K562 (cell line): ENCODE results near the gene SSBP1. TPM values are rescaled to one million over a fixed set of nuclear protein-coding genes. Genes with fewer than 3 reads are reported as not detected.
"Not testable (repeated sequence)": the region's sequence is repeated elsewhere in the genome, so short reads cannot be mapped to it uniquely, and the experiment has no call there.

Source experiments
- ATAC-seq: fragments of 200-7000 bp; cut with Tn5 transposase; 3 replicates; pipeline ENCODE4 v1.9.1; 2020; ENCODE audit warnings: moderate library complexity
- BruUV-seq: library from RNA; stranded (reverse); fragments of 400-500 nt; replicated peaks from 2 replicates; lab custom pipeline; 2021; lab: Mats Ljungman, UMichigan
- CTCF ChIA-PET: fragments of 300-600 bp; formaldehyde crosslinking; extraction: SDS; loops from one replicate; lab custom pipeline; 2021; ENCODE audit warnings: low intra/inter-chr PET ratio; lab: Yijun Ruan, JAX
- POLR2A ChIA-PET: fragments of 300-600, 350-650 bp; sonication (Branson Sonifier 250); formaldehyde crosslinking; extraction: SDS; loops from one replicate; lab custom pipeline; 2021; ENCODE audit warnings: antibody characterized with exemption, inconsistent platforms; lab: Yijun Ruan, JAX
- DNase-seq, 4 experiments: peaks; one replicate each; pipeline versions ENCODE4 v3.0.0 to v3.0.0-alpha.2; 2011 to 2018; ENCODE audit warnings: low spot score in 3 of 4, mixed read lengths in 3 of 4; ENCODE audit errors: extremely low read depth in 1 of 4
- FAIRE-seq: peaks from 2 replicates; lab custom pipeline; 2011; peaks lifted over from hg19 to GRCh38; lab: Jason Lieb, UNC
- H2AFZ ChIP-seq: 2 replicates; pipeline ENCODE4 v1.6.0; 2011; ENCODE audit warnings: low read depth, low read length, control low read depth, inconsistent platforms
- H3K27ac ChIP-seq: fragments of 200-600 bp; 3 replicates; pipeline ENCODE4 v1.8.0; 2011; ENCODE audit warnings: low read depth, mild to moderate bottlenecking, control low read depth, inconsistent platforms, low read length, moderate library complexity, mixed read lengths; ENCODE audit errors: extremely low read depth
- H3K27me3 ChIP-seq, 2 experiments: fragments of 300-600 bp in 1 of 2; 2 replicates in 1 of 2; 3 replicates in 1 of 2; pipeline versions ENCODE4 v1.6.0 to v1.8.0; 2011; ENCODE audit warnings: inconsistent platforms in 2 of 2, low read length in 2 of 2, mild to moderate bottlenecking in 1 of 2, mixed read lengths in 1 of 2, moderate library complexity in 1 of 2; ENCODE audit not compliant: control insufficient read depth in 2 of 2, insufficient read depth in 2 of 2
- H3K36me3 ChIP-seq: fragments of 300-600 bp; 3 replicates; pipeline ENCODE4 v1.8.0; 2011; ENCODE audit warnings: mild to moderate bottlenecking, low read length, inconsistent platforms; ENCODE audit not compliant: control insufficient read depth, insufficient read depth
- H3K4me1 ChIP-seq, 2 experiments: fragments of 200-600 bp in 1 of 2; replicated peaks in 1 of 2; 2 replicates in 1 of 2; 3 replicates in 1 of 2; pipeline versions ENCODE4 v1.5.1 to v1.8.0; 2011; ENCODE audit warnings: inconsistent platforms in 2 of 2, low read length in 2 of 2, mild to moderate bottlenecking in 1 of 2, mixed read lengths in 1 of 2, moderate library complexity in 1 of 2; ENCODE audit not compliant: control insufficient read depth in 2 of 2, insufficient read depth in 2 of 2
- H3K4me2 ChIP-seq: 2 replicates; pipeline ENCODE4 v1.6.1; 2011; ENCODE audit warnings: low read length, control low read depth, inconsistent platforms, mixed read lengths; ENCODE audit not compliant: insufficient read depth
- H3K4me3 ChIP-seq: fragments of 200-600 bp; sonication (generic), shearing (Covaris generic); 2 replicates; pipeline ENCODE4 v1.5.1; 2016; ENCODE audit warnings: control low read depth, inconsistent platforms
- H3K79me2 ChIP-seq: fragments of 200-600 bp; 3 replicates; pipeline ENCODE4 v1.8.0; 2011; ENCODE audit warnings: low read length, inconsistent platforms; ENCODE audit not compliant: control insufficient read depth, insufficient read depth
- H3K9ac ChIP-seq, 2 experiments: 2 replicates each; pipeline versions ENCODE4 v1.6.0 to v1.6.1; 2011; ENCODE audit warnings: low read depth in 2 of 2, low read length in 2 of 2, control low read depth in 1 of 2, inconsistent platforms in 1 of 2, mild to moderate bottlenecking in 1 of 2, mixed read lengths in 1 of 2; ENCODE audit not compliant: insufficient read depth in 1 of 2
- H3K9me1 ChIP-seq: one replicate; pipeline ENCODE4 v1.6.0; 2011; ENCODE audit warnings: inconsistent platforms, mild to moderate bottlenecking, low read length, moderate library complexity; ENCODE audit not compliant: control insufficient read depth, insufficient read depth
- H3K9me3 ChIP-seq: replicated peaks from 2 replicates; pipeline ENCODE4 v1.5.1; 2011; ENCODE audit warnings: low read depth, low read length, inconsistent platforms; ENCODE audit not compliant: control insufficient read depth, insufficient read depth
- H4K20me1 ChIP-seq: replicated peaks from 2 replicates; pipeline ENCODE4 v1.6.1; 2011; ENCODE audit warnings: low read length, inconsistent platforms, mixed read lengths; ENCODE audit not compliant: control insufficient read depth, insufficient read depth
- BCOR ChIP-seq: fragments of 450-650 bp; IDR thresholded peaks from 2 replicates; pipeline ENCODE4 v1.6.1; 2016
- BMI1 ChIP-seq: fragments of 150-350 bp; IDR thresholded peaks from 2 replicates; pipeline ENCODE4 v1.6.1; 2014; ENCODE audit warnings: low read length
- ESRRB ChIP-seq: fragments of 250-450 bp; sonication (Bioruptor Pico); IDR thresholded peaks from 2 replicates; pipeline ENCODE4 v1.5.0; 2020; ENCODE audit warnings: mild to moderate bottlenecking, moderate library complexity, borderline replicate concordance
- EZH2 ChIP-seq: IDR thresholded peaks from 2 replicates; pipeline ENCODE4 v1.6.1; 2012; ENCODE audit warnings: low read depth, mild to moderate bottlenecking, inconsistent platforms, low read length, borderline replicate concordance
- FOXA1 ChIP-seq: fragments of 450-650 bp; IDR thresholded peaks from 2 replicates; pipeline ENCODE4 v1.6.1; 2016; ENCODE audit warnings: mild to moderate bottlenecking, borderline replicate concordance
- NBN ChIP-seq: fragments of 450-650 bp; IDR thresholded peaks from 2 replicates; pipeline ENCODE4 v1.6.1; 2016; ENCODE audit warnings: low read depth, mild to moderate bottlenecking
- NFIC ChIP-seq: fragments of 450-650 bp; IDR thresholded peaks from 2 replicates; pipeline ENCODE4 v1.6.1; 2017; ENCODE audit warnings: mild to moderate bottlenecking, inconsistent platforms
- NFIX ChIP-seq: fragments of 250-450 bp; sonication (Bioruptor Pico); IDR thresholded peaks from 2 replicates; pipeline ENCODE4 v1.4.0; 2020; ENCODE audit warnings: low read depth, mild to moderate bottlenecking, moderate library complexity
- ZBTB2 ChIP-seq: fragments of 450-650 bp; IDR thresholded peaks from 2 replicates; pipeline ENCODE4 v1.6.1; 2016; ENCODE audit warnings: antibody characterized with exemption
- ZNF644 ChIP-seq: fragments of 200-800 bp; sonication (Bioruptor generic); IDR thresholded peaks from 2 replicates; pipeline ENCODE4 v1.6.1; 2016; ENCODE audit warnings: low read depth, missing genetic modification characterization, missing compliant biosample characterization
- ZNF668 ChIP-seq: fragments of 250-450 bp; sonication (Bioruptor Pico); IDR thresholded peaks from 2 replicates; pipeline ENCODE4 v1.8.0; 2022; ENCODE audit warnings: mild to moderate bottlenecking, inconsistent platforms
- ZSCAN32 ChIP-seq: fragments of 450-650 bp; formaldehyde crosslinking; IDR thresholded peaks from 2 replicates; pipeline ENCODE4 v1.4.0; 2020; ENCODE audit warnings: mild to moderate bottlenecking, moderate library complexity
- WGBS: fragments of 100-300 bp; shearing (Covaris generic); methylation state at CpG from one replicate; pipeline ENCODE4 v1.1.6; 2016; ENCODE audit warnings: low coverage, mixed read lengths; ENCODE audit not compliant: insufficient coverage; ENCODE audit errors: missing lambda C conversion rate; 5-methylcytosine and 5-hydroxymethylcytosine counted together
- in situ Hi-C: fragments of 300-500 bp; cut with MboI; formaldehyde crosslinking; loops from 4 replicates; pipeline ENCODE4 v1.15.0; 2018; ENCODE audit warnings: inconsistent platforms, mixed read lengths
- intact Hi-C: fragments of 100-400 bp; cut with micrococcal nuclease; formaldehyde crosslinking; loops from 2 replicates; pipeline ENCODE4 v1.14.2; 2022
- polyA plus RNA-seq, 8 experiments: library from polyadenylated mRNA; depleted of rRNA in 4 of 8; stranded (reverse) in 5 of 8; unstranded in 3 of 8; fragments of >200 nt; fragmentation: Nextera tagmentation in 2 of 8; fragmentation: Illumina TruSeq in 1 of 8; extraction: Ambion mirVana in 2 of 8; extraction: Trizol in 1 of 8; gene quantifications; 2 replicates each; pipeline versions ENCODE4 v1.2.1 to v1.2.3, GENCODE V29; 2011 to 2014; ENCODE audit warnings: inconsistent platforms in 1 of 8, missing spikeins in 1 of 8
- total RNA-seq, 7 experiments: library from RNA; depleted of rRNA in 6 of 7; stranded (reverse); fragments of >200 nt in 6 of 7; fragmentation: Illumina TruSeq in 2 of 7; extraction: Trizol in 2 of 7; gene quantifications; 2 replicates each; pipeline versions ENCODE4 v1.2.1 to v1.2.3, GENCODE V29; 2011 to 2021; ENCODE audit warnings: low replicate concordance in 1 of 7
- TF ChIP-seq, protein P1 (sequence below), 2 experiments: IDR thresholded peaks in 1 of 2; conservative IDR thresholded peaks in 1 of 2; 2 replicates each; pipeline ENCODE4 v1.6.1; 2016; ENCODE audit warnings: low read depth in 2 of 2, mild to moderate bottlenecking in 1 of 2, missing compliant biosample characterization in 1 of 2, missing genetic modification characterization in 1 of 2, moderate library complexity in 1 of 2

SSBP1 gene
- total and polyA plus RNA-seq, 9 of the 15 experiments (the other 6 are each of a cell fraction or from before 2014, with no cell fraction given), result 404 to 1,996 (median 835) TPM

GRCh38 chr7:141770083-141770583, 32.0 kb downstream of the SSBP1 start:
- H3K4me2 ChIP-seq, BruUV-seq, FAIRE-seq, H3K36me3 ChIP-seq, DNase-seq, H3K9ac ChIP-seq, H3K27me3 ChIP-seq, intact Hi-C loops, CTCF ChIA-PET, ATAC-seq, H3K27ac ChIP-seq, H4K20me1 ChIP-seq, H3K4me1 ChIP-seq, H3K9me1 ChIP-seq, H3K4me3 ChIP-seq, in situ Hi-C loops, H2AFZ ChIP-seq, H3K9me3 ChIP-seq, H3K79me2 ChIP-seq: not testable (repeated sequence)
- 94% methylated on average over 3 of the region's 3 CpGs for WGBS
- TF ChIP-seq NFIX (CRISPR knock-in tag) (peak; percentile 56), BCOR (0 out of 2 replicates have a peak, but pooled peaks have one; percentile 31), NFIC (peak; percentile 82)
- POLR2A ChIA-PET, result interaction anchor here (0.7 to 1.5 kb wide), 2 partner anchors 9 to 16 kb away, joined by 3 read pairs; no protein-coding TSS in a partner anchor

- ChIA-PET CTCF (no interaction called here), POLR2A (no interaction called here)
- Histone ChIP-seq H3K9me1 (no peaks in the 10 kb centered on the region), H3K27me3 (no peaks in the 10 kb centered on the region), H3K36me3 (peaks cover 42% of the 10 kb centered on the region), H3K4me3 (no peak within 1 kb of the TSS), H2AFZ (no peak within 1 kb of the TSS), H4K20me1 (no peaks in the 10 kb centered on the region), H3K4me1 (no peaks in the 10 kb centered on the region), H3K9me3 (no peaks in the 10 kb centered on the region), H3K27ac (no peak within 1 kb of the TSS), H3K9ac (no peak within 1 kb of the TSS), H3K4me2 (no peak within 1 kb of the TSS), H3K79me2 (no peaks in the 10 kb centered on the region)
- ATAC-seq (no peak), FAIRE-seq (no peak), DNase-seq (no peak)
- intact Hi-C loops, result no loop called here
- 87% methylated on average over 1 of the region's 1 CpG for WGBS
- in situ Hi-C loops, result no loop called here
- BruUV-seq, result no TSS peak
- TF ChIP-seq FOXA1 (no peak), BMI1 (no peak), ZBTB2 (no peak), NBN (no peak), ZSCAN32 (CRISPR knock-in tag) (no peak), ZNF668 (no peak), EZH2 (no peak), ESRRB (no peak), ZNF644 (no peak)
- TF ChIP-seq, protein P1, sequence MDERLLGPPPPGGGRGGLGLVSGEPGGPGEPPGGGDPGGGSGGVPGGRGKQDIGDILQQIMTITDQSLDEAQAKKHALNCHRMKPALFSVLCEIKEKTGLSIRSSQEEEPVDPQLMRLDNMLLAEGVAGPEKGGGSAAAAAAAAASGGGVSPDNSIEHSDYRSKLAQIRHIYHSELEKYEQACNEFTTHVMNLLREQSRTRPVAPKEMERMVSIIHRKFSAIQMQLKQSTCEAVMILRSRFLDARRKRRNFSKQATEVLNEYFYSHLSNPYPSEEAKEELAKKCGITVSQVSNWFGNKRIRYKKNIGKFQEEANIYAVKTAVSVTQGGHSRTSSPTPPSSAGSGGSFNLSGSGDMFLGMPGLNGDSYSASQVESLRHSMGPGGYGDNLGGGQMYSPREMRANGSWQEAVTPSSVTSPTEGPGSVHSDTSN (CRISPR knock-in tag; IDR thresholded peaks at IDR 0.05; ENCODE audit: low read depth), result no peak
- TF ChIP-seq, protein P1 (tag; conservative IDR thresholded peaks at IDR 0.05; ENCODE audit: low read depth), result no peak
Observed at GRCh38 chr7:141776374-141776773, 38.2 kb downstream of the SSBP1 start, which contains the start of gene TAS2R4. TAS2R4 (plus strand) TSS chr7:141776674; CDS start chr7:141778489, 1,815 bp downstream.
